A549 (cell line): ENCODE results near the gene RPL9. TPM values are rescaled to one million over a fixed set of nuclear protein-coding genes. Genes with fewer than 3 reads are reported as not detected.
"Not testable (repeated sequence)": the region's sequence is repeated elsewhere in the genome, so short reads cannot be mapped to it uniquely, and the experiment has no call there.

Experiments
- ATAC-seq, 2 experiments: fragments of 200-7000 bp in 1 of 2; fragments of >200 bp in 1 of 2; cut with Nextera tagmentation in 1 of 2; cut with Tn5 transposase in 1 of 2; 3 replicates each; pipeline versions ENCODE4 v1.8.0 to v1.9.1; 2018 to 2020; ENCODE audit warnings: mild to moderate bottlenecking in 1 of 2, moderate library complexity in 1 of 2
- CTCF ChIA-PET: fragments of 300-600 bp; sonication (Branson Sonifier 250); formaldehyde crosslinking; extraction: SDS; loops from one replicate; lab custom pipeline; 2021; ENCODE audit warnings: antibody characterized with exemption, inconsistent platforms; lab: Yijun Ruan, JAX
- POLR2A ChIA-PET: fragments of 350-600 bp; formaldehyde crosslinking; extraction: SDS; loops from one replicate; lab custom pipeline; 2021; ENCODE audit warnings: antibody characterized with exemption, inconsistent platforms; lab: Yijun Ruan, JAX
- DNase-seq, 2 experiments: peaks; one replicate each; pipeline versions ENCODE4 v3.0.0 to v3.0.0-alpha.2; 2011 to 2016; ENCODE audit warnings: low read depth in 1 of 2, low spot score in 1 of 2
- FAIRE-seq: peaks from 2 replicates; lab custom pipeline; 2011; peaks lifted over from hg19 to GRCh38; lab: Jason Lieb, UNC
- H3K27ac ChIP-seq, 2 experiments: fragments of >200 bp; sonication (Bioruptor Twin); formaldehyde crosslinking; 3 replicates each; pipeline ENCODE4 v1.5.1; 2016 to 2017
- H3K4me1 ChIP-seq: fragments of >200 bp; sonication (Bioruptor Twin); formaldehyde crosslinking; 3 replicates; pipeline ENCODE4 v1.6.1; 2016
- H3K4me2 ChIP-seq: fragments of >200 bp; sonication (Bioruptor Twin); formaldehyde crosslinking; 3 replicates; pipeline ENCODE4 v1.6.1; 2016
- H3K4me3 ChIP-seq: fragments of >200 bp; sonication (Bioruptor Twin); formaldehyde crosslinking; 3 replicates; pipeline ENCODE4 v1.5.1; 2016
- H3K9me3 ChIP-seq: fragments of >200 bp; sonication (Bioruptor Twin); formaldehyde crosslinking; 3 replicates; pipeline ENCODE4 v1.6.1; 2016
- BHLHE40 ChIP-seq: IDR thresholded peaks from 2 replicates; pipeline ENCODE4 v1.6.1; 2012; ENCODE audit warnings: low read depth, low read length, inconsistent platforms
- CEBPB ChIP-seq, 2 experiments: fragments of >200 bp in 1 of 2; sonication (Bioruptor Twin) in 1 of 2; formaldehyde crosslinking in 1 of 2; IDR thresholded peaks; 2 replicates each; pipeline ENCODE4 v1.6.1; 2012 to 2016
- CHD2 ChIP-seq: fragments of 150-350 bp; IDR thresholded peaks from 2 replicates; pipeline ENCODE4 v1.6.1; 2014; ENCODE audit warnings: low read length; ENCODE audit not compliant: partially characterized antibody
- CTCF ChIP-seq: fragments of >200 bp; sonication (Bioruptor Twin); formaldehyde crosslinking; IDR thresholded peaks from 3 replicates; pipeline ENCODE4 v1.5.1; 2016
- EHMT2 ChIP-seq: fragments of 200-600 bp; sonication (generic); IDR thresholded peaks from 2 replicates; pipeline ENCODE4 v1.6.1; 2016; ENCODE audit warnings: antibody characterized with exemption, low read depth, mild to moderate bottlenecking, moderate library complexity
- FOSL2 ChIP-seq, 2 experiments: fragments of 450-650 bp in 1 of 2; fragments of >200 bp in 1 of 2; sonication (Bioruptor Twin) in 1 of 2; formaldehyde crosslinking; IDR thresholded peaks; 2 replicates each; pipeline versions ENCODE4 v1.5.0 to v1.6.1; 2016 to 2020; ENCODE audit warnings: mild to moderate bottlenecking in 1 of 2, moderate library complexity in 1 of 2
- HEYL ChIP-seq: fragments of 250-450 bp; sonication (Bioruptor Pico); IDR thresholded peaks from 2 replicates; pipeline ENCODE4 v1.8.0; 2021; ENCODE audit warnings: mild to moderate bottlenecking, moderate library complexity
- NR3C1 ChIP-seq: fragments of >200 bp; sonication (Bioruptor Twin); formaldehyde crosslinking; IDR thresholded peaks from 3 replicates; pipeline ENCODE4 v1.6.1; 2017
- RAD21 ChIP-seq, 2 experiments: fragments of >200 bp in 1 of 2; sonication (Bioruptor Twin) in 1 of 2; formaldehyde crosslinking in 1 of 2; IDR thresholded peaks in 1 of 2; conservative IDR thresholded peaks in 1 of 2; 2 replicates in 1 of 2; 3 replicates in 1 of 2; pipeline ENCODE4 v1.6.1; 2012 to 2018; ENCODE audit warnings: inconsistent platforms in 1 of 2
- SMC3 ChIP-seq: fragments of >200 bp; sonication (Bioruptor Twin); formaldehyde crosslinking; IDR thresholded peaks from 3 replicates; pipeline ENCODE4 v1.6.1; 2018; ENCODE audit warnings: inconsistent platforms
- ZFP36 ChIP-seq: fragments of 450-650 bp; IDR thresholded peaks from 2 replicates; pipeline ENCODE4 v1.6.1; 2014; ENCODE audit warnings: borderline replicate concordance; ENCODE audit not compliant: partially characterized antibody
- WGBS: methylation state at CpG from one replicate; pipeline ENCODE4 v1.1.6; 2017; ENCODE audit errors: missing lambda C conversion rate; 5-methylcytosine and 5-hydroxymethylcytosine counted together
- polyA plus RNA-seq, 4 experiments: library from polyadenylated mRNA; depleted of rRNA in 3 of 4; stranded (reverse); fragments of >200 nt; fragmentation: RNase III in 1 of 4; extraction: RNeasy Plus Mini Kit Qiagen cat#74134 plus additional on column Dnase treatment in 1 of 4; gene quantifications; 2 replicates in 3 of 4; 3 replicates in 1 of 4; pipeline ENCODE4 v1.2.3, GENCODE V29; 2011 to 2017
- TF ChIP-seq, protein P1 (sequence below): IDR thresholded peaks from 2 replicates; pipeline ENCODE4 v1.6.1; 2012
- TF ChIP-seq, protein P2 (sequence below): fragments of 250-450 bp; sonication (Bioruptor Pico); IDR thresholded peaks from 2 replicates; pipeline ENCODE4 v1.5.0; 2021; ENCODE audit warnings: mild to moderate bottlenecking, moderate library complexity, borderline replicate concordance

Gene RPL9
- polyA plus RNA-seq, 2 of the 4 experiments (the other 2 are of a cell fraction) = 786 to 1,263 TPM

DNA sequence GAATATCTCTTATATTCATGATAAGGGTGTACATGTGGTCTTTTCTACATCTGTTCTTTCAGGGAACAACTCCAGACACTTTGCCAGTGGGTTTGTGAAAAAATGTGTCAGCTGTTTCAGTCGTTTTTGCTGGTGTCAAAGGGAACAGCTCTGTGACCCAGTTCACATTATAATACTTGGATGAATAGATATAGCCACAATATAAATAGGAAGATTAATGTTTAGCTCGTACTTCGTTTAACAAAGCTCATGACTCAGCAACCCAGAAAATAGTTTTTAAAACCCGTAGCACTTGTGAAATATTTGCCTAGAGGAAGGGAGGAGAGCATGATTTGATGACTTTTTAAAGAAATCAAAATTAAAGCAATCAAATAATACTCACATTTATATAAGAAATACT is 8.0 kb upstream of the RPL9 start (continued):
- TF ChIP-seq HEYL (CRISPR knock-in tag) = no peak
- TF ChIP-seq, all 56 proteins: peak for 6

DNA sequence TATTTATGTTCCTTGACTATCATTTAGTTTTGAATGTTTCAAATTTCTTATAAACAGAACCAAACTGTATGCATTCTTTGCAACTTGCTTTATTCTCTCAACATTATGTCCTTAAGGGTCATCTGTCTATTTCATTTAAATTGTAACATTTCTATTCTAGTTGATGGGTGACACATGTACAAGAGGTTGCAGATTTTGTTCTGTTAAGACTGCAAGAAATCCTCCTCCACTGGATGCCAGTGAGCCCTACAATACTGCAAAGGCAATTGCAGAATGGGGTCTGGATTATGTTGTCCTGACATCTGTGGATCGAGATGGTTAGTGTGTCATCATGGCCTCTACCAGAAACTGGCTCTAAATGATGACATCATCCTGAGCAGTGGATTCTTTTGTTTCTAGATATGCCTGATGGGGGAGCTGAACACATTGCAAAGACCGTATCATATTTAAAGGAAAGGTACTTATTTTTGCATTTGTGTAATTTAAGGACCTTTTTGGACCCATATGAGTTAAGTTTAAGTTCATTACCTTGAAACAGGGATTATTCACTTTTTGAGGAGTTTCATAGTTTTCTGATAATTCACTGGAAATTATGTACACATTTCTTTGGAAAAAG is 6.3 kb upstream of the RPL9 start:
- H3K4me2 ChIP-seq = peak overlapping the region; percentile 83
- H3K4me3 ChIP-seq = no peak overlapping the region
- ATAC-seq (peak; percentile 85 to 96), DNase-seq (peak; percentile 62 to 82), FAIRE-seq (no peak)
- H3K9me3 ChIP-seq = no peaks in the 10 kb centered on the region
- 0 out of 3 replicates have a peak, but pooled peaks have one; percentile 17 for TF ChIP-seq SMC3
- TF ChIP-seq, protein P1, sequence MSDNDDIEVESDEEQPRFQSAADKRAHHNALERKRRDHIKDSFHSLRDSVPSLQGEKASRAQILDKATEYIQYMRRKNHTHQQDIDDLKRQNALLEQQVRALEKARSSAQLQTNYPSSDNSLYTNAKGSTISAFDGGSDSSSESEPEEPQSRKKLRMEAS = 0 out of 2 replicates have a peak, but pooled peaks have one; percentile 16
- TF ChIP-seq CTCF = peak; percentile 38
- TF ChIP-seq EHMT2 = no peak
- TF ChIP-seq, protein P2, sequence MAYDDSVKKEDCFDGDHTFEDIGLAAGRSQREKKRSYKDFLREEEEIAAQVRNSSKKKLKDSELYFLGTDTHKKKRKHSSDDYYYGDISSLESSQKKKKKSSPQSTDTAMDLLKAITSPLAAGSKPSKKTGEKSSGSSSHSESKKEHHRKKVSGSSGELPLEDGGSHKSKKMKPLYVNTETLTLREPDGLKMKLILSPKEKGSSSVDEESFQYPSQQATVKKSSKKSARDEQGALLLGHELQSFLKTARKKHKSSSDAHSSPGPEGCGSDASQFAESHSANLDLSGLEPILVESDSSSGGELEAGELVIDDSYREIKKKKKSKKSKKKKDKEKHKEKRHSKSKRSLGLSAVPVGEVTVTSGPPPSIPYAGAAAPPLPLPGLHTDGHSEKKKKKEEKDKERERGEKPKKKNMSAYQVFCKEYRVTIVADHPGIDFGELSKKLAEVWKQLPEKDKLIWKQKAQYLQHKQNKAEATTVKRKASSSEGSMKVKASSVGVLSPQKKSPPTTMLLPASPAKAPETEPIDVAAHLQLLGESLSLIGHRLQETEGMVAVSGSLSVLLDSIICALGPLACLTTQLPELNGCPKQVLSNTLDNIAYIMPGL (CRISPR knock-in tag) = no peak
- TF ChIP-seq FOSL2 (IDR thresholded peaks at IDR 0.05) = no peak
- peak; percentile 78 for TF ChIP-seq FOSL2 (CRISPR knock-in tag; IDR thresholded peaks at IDR 0.05)
- no peak for TF ChIP-seq ZFP36
- no peak for TF ChIP-seq BHLHE40
- peak; percentile 34 to 41; a peak in 2 of 5 replicates for TF ChIP-seq RAD21 (conservative IDR thresholded peaks at IDR 0.05 in 1 of 2, IDR thresholded peaks at IDR 0.05 in 1 of 2)
- TF ChIP-seq CEBPB (IDR thresholded peaks at IDR 0.05) = 0 out of 4 replicates have a peak, but pooled peaks of 1 of the 2 experiments have one; percentile 11
- WGBS = 0% methylated on average over 2 of the region's 2 CpGs
- H3K4me1 ChIP-seq = peaks cover 51% of the 10 kb centered on the region
- peak overlapping the region; percentile 89 to 92 for H3K27ac ChIP-seq
- CTCF ChIA-PET = interaction anchor here (0.8 to 1.6 kb wide), 4 partner anchors 43 to 160 kb away, joined by 3 to 5 read pairs (median 4); no protein-coding TSS in a partner anchor
- POLR2A ChIA-PET = interaction anchor here (2.7 kb wide), 1 partner anchor 62 kb away, joined by 17 read pairs; the partner anchor contains the start of gene UGDH

DNA sequence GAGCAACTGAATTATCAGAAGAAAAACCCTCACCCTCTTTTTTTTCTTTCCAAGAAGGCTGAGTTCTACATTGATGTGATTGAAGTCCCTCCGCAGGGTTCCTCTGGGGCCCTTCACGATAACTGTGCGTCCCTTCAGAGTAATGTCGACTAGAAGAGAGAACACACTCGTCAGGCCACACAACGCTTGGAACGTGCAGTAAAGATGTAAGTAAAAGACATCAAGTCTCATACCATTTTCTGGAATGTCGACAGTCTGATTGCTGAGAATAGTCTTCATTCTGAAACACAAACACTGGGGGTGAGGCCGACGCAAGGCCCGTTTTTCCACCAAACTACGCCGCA is 589 bp downstream of the RPL9 start:
- ChIA-PET CTCF (interaction anchor here (1.4 kb wide), 1 partner anchor 11 kb away, joined by 5 read pairs; no protein-coding TSS in a partner anchor), POLR2A (interaction anchor here (0.6 to 3.1 kb wide), 7 partner anchors 9 to 275 kb away, joined by 4 to 16 read pairs (median 8); partner anchors contain the start of genes RFC1 and UGDH)
- FAIRE-seq, H3K9me3 ChIP-seq, DNase-seq: not testable (repeated sequence)
- peak in 1 of 2 experiments; percentile 12; a peak in 3 of 6 replicates for ATAC-seq
- whole genome bisulfite sequencing = 1% methylated on average over 13 of the region's 13 CpGs
- peak overlapping the region; percentile 93 to 94 for H3K27ac ChIP-seq
- peaks cover 38% of the 10 kb centered on the region for H3K4me1 ChIP-seq
- peak overlapping the region; percentile 82 for H3K4me3 ChIP-seq
- H3K4me2 ChIP-seq = peak overlapping the region; percentile 94

DNA sequence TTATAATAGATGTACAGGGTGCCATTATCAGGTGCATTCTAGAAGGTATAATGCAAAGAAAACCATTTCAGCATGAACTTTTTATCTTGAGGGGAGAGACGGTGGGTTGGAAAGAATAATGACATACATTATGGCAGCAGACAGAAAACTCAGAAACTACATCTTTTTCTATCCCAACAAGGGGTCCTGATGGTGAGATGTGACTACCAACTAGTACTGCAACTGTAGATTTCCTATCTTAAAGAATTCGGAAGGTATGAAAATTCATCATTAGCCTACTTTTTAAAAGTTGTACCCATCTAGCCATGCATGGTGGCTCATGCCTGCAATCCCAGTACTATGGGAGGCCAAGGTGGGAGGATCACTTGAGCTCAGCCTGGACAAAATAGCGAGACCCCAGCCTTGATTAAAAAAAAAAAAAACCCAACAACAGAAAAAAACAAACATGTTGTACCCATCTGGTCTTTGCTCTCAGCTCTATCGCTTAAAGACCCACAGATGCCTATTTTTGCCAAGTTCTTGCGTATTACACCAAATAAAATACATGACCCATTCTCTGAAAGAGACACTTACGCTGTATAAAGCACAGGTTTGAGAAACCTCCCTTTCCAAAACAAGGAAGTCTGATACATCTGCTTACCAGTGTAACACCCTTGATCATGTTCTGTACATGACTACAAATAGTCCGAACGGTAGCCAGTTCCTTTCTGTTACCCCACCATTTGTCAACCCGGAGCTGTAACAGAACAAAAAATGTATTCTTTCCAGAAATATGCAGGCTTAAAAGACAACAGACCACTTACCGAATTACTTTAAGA is 1.6 kb downstream of the RPL9 start:
- H3K9me3 ChIP-seq = no peaks in the 10 kb centered on the region
- FAIRE-seq (no peak), DNase-seq (no peak), ATAC-seq (no peak)
- H3K27ac ChIP-seq = peak overlapping the region; percentile 93 to 94
- peak overlapping the region; percentile 94 for H3K4me2 ChIP-seq
- POLR2A ChIA-PET = interaction anchor here (1.4 to 1.9 kb wide), 2 partner anchors 9 to 91 kb away, joined by 3 to 9 read pairs; partner anchors contain the start of gene RFC1
- H3K4me1 ChIP-seq = peaks cover 42% of the 10 kb centered on the region
- CTCF ChIA-PET = no interaction called here
- H3K4me3 ChIP-seq = peak overlapping the region; percentile 82
- TF ChIP-seq CHD2 = no peak
- TF ChIP-seq EHMT2 = no peak
- no peak for TF ChIP-seq NR3C1
- TF ChIP-seq, protein P1 = no peak
- no peak for TF ChIP-seq RAD21 (conservative IDR thresholded peaks at IDR 0.05 in 1 of 2, IDR thresholded peaks at IDR 0.05 in 1 of 2)
- 44% methylated on average over 10 of the region's 10 CpGs for WGBS
